ENCODE results near the gene PARS2.

Gene PARS2

DNA sequence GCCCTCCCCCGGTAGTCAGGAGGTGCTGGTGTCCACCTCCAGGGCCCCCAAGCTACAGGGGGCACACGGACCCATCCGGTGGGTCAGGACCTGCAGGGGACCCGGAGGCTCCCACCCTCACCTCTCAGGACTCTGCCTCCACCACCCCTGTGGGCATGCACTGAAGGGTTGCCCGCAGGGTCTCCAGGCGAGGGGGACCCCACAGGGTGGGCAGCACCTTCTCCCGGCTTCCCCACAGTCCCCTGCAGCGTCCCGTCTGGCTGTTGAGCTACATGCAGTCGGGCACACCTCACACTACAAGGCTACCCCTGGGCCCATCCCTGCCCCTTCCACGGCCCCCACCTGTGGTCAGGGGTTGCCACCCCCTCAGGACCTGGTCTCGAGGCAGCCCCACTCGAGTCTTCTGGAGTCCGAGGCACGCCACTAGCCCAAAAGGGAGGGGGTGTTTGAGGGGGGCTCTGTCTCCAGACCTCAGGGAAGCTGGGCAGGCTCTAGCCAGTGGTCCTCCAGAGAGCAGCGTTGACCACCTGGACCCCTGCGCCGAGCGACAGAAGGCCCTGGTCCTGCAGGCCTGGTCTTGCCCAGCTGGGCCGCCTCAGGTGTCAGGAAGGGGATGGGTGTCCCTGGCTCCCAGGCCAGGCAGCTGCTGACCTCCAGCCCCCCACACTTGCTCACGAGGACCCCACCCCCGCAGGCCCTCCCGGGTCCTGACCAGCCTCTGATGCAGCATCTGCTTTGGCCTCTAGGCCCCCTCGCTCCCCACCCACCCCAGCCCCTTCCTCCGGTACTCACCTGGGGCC is 9.6 kb downstream of the PARS2 start:
- DNase-seq (ENCODE audit: low read depth), result no peak
- H3K4me3 ChIP-seq (ENCODE audit: low read depth, low read length), result no peak overlapping the region
- TF ChIP-seq, protein P1, sequence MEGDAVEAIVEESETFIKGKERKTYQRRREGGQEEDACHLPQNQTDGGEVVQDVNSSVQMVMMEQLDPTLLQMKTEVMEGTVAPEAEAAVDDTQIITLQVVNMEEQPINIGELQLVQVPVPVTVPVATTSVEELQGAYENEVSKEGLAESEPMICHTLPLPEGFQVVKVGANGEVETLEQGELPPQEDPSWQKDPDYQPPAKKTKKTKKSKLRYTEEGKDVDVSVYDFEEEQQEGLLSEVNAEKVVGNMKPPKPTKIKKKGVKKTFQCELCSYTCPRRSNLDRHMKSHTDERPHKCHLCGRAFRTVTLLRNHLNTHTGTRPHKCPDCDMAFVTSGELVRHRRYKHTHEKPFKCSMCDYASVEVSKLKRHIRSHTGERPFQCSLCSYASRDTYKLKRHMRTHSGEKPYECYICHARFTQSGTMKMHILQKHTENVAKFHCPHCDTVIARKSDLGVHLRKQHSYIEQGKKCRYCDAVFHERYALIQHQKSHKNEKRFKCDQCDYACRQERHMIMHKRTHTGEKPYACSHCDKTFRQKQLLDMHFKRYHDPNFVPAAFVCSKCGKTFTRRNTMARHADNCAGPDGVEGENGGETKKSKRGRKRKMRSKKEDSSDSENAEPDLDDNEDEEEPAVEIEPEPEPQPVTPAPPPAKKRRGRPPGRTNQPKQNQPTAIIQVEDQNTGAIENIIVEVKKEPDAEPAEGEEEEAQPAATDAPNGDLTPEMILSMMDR (conservative IDR thresholded peaks at IDR 0.05; ENCODE audit: low read depth, low read length), result no peak

DNA sequence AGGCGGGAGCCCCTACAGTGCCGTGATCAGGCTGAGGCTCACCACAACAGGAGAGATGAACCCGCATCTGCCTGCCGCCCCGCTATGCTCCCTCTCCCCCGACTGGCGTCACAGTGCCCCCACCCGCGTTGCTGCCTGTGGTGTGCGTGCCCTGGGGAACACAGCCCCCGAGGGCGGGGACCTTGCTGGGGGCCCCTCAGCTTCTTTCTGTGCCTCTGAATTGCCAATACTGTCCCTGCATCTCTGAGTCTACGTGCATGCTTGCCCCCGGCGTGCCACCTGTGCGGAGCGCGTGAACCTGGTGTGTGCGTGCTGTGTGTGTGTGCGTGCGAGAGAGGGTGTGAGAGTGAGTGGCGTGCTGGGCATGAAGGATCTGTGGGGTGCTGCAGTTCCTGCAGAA is 10.3 kb downstream of the PARS2 start:
- no peak overlapping the region for H3K4me3 ChIP-seq (ENCODE audit: low read depth, low read length)
- TF ChIP-seq, protein P1 (conservative IDR thresholded peaks at IDR 0.05; ENCODE audit: low read depth, low read length), result no peak
- no peak for DNase-seq (ENCODE audit: low read depth)

DNA sequence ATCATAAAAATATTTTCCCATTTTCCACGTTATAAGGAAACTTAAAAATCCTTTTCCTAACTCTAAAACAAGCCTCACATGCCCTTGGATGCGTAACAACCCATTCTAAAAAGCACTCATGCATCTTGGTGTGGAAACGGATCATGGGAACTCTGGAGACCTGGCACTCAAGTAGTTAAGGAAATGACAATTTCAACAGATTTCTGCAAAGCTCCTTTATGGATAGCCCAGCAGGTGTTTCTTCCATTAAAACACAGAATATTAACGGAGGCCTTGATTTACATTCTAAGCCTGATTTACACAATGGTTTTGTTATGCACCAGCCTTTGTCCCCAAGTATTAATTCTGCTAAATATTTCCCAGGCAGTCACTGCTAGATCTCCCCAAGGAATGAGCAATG is 12.9 kb downstream of the PARS2 start:
- DNase-seq (ENCODE audit: low read depth), result no peak
- H3K4me3 ChIP-seq (ENCODE audit: low read depth, low read length), result no peak overlapping the region
- TF ChIP-seq, protein P1 (conservative IDR thresholded peaks at IDR 0.05; ENCODE audit: low read depth, low read length), result no peak

DNA sequence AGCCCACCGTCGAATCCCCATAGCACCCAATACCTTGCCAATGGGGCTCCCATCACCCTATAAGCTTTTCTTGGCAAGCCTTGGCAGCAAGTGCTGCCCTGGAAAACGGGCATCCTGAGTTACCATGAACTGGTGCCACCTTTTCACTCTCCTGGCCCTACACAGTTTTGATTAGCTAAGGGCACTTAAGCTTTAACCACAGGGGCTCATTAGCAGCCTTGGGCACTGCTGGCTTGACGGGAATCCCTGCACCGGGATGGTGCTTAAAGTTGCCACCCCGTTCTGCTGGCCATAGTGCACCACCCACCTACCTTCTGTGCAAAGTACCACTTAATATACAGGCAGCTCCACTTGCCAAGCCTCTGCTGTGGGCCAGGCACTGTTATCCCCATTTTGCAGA is 13.7 kb downstream of the PARS2 start:
- TF ChIP-seq, protein P1 (conservative IDR thresholded peaks at IDR 0.05; ENCODE audit: low read depth, low read length), result no peak
- no peak overlapping the region for H3K4me3 ChIP-seq (ENCODE audit: low read depth, low read length)
- no peak for DNase-seq (ENCODE audit: low read depth)

DNA sequence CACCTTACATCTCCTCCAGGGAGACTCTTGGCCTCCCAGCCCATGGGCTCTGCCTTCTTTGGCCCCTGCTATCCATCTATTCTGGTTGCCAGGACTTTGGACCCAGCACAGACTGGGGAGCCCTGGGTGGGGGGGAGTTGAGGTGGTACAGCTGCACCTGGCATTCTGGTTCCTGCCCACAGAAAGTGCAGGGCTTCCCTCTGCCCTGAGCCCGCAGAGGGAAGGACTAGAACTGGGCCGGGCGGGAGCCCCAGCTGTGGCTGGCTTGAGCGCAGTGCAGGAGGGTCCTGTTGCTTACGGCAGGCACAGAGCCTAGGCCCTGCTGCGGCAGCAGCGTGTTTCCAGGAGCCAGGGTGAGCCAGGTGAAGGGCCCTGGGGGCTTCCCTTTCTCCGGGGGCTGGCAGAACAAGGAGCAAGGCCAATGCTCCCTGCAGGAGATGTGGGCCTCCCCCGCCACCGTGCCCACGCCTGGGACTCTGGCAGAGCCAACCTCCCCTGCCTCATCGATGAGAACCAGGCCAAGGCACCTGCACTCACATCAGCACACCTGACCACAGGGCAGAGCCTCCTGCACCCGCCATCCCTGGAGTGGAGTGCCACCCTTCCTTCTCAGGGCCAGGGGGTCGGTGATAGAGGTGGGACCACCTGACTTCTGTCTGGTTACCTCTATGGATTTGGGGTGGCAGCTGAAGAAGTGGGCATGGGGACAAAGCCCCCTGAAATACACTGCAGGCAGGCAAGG is 16.1 kb downstream of the PARS2 start:
- TF ChIP-seq, protein P1 (conservative IDR thresholded peaks at IDR 0.05; ENCODE audit: low read depth, low read length), result no peak
- DNase-seq (ENCODE audit: low read depth), result no peak
- H3K4me3 ChIP-seq (ENCODE audit: low read depth, low read length), result no peak overlapping the region

DNA sequence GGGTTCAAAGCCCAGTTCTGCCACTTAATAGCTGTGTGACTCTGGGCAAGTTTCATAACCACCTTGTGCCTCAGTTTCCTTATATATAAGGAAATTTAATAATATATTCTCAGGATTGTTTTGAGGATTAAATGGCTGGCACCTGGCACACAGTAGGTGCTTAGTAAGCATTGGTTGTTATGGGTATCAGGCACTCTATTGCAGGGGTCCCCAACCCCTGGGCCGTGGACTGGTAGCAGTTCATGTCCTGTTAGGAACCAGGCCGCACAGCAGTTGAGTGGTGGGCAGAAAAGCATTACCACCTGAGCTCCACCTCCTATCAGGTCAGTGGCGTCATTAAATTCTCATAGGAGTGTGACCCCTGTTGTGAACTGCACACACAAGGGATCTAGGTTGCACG is 18.5 kb downstream of the PARS2 start:
- H3K4me3 ChIP-seq (ENCODE audit: low read depth, low read length), result no peak overlapping the region
- TF ChIP-seq, protein P1 (conservative IDR thresholded peaks at IDR 0.05; ENCODE audit: low read depth, low read length), result no peak
- no peak for DNase-seq (ENCODE audit: low read depth)

All from choroid plexus epithelial cell (primary cell).